Activated naive CD8-positive, alpha-beta T cell treated with anti-CD3 and anti-CD28 coated beads, Interleukin-2, amount 10 ng/mL, durations not matched to agents 7 days and 5 days (primary cell): ENCODE measurements around the gene PI4KA. TPM values are rescaled to one million over a fixed set of nuclear protein-coding genes. Genes with fewer than 3 reads are reported as not detected.

ENCODE experiments used
- total RNA-seq, 2 experiments: library from RNA; stranded (reverse); gene quantifications; one replicate each; pipeline ENCODE4 v1.2.3, GENCODE V29; 2021

The PI4KA gene
- total RNA-seq, 2 experiments from 2014 or later, result 100 to 106 TPM

Other genes with a start within 250 kb of the PI4KA start
- not detected for gene SERPIND1, start 84.7 kb downstream of the PI4KA start, total RNA-seq
- gene SNAP29, start 196 bp upstream of the PI4KA start, total RNA-seq, result 10 to 100 TPM; 29.7 to 32.5 TPM
- 10 to 100 TPM; 91.0 to 92.9 TPM for gene CRKL, start 58.6 kb upstream of the PI4KA start, total RNA-seq
- gene AIFM3, start 108.4 kb upstream of the PI4KA start, total RNA-seq, result under 1 TPM; 0.37 to 0.94 TPM
- gene LZTR1, start 123.5 kb upstream of the PI4KA start, total RNA-seq, result 10 to 100 TPM; 80.1 to 80.9 TPM
- 10 to 100 TPM; 33.6 to 33.8 TPM for gene THAP7, start 143.3 kb upstream of the PI4KA start, total RNA-seq
- 1 to 10 TPM in 1 of 2 experiments, under 1 TPM in 1; 0.82 to 1.9 TPM for gene P2RX6, start 156.4 kb upstream of the PI4KA start, total RNA-seq
- gene SLC7A4, start 173.8 kb upstream of the PI4KA start, total RNA-seq, result 1 to 10 TPM in 1 of 2 experiments, under 1 TPM in 1; 0.79 to 1.2 TPM
- gene LRRC74B, start 187.1 kb upstream of the PI4KA start, total RNA-seq, result not detected